Neural crest cell (in vitro differentiated cells): Measurements from ENCODE around the gene KCNJ10. TPM values are rescaled to one million over a fixed set of nuclear protein-coding genes. Genes with fewer than 3 reads are reported as not detected.
A peak's percentile ranks its signal among the peaks of the same experiment; 100 is the strongest.

Experiments used
- DNase-seq: peaks from one replicate; pipeline ENCODE4 v3.0.0; 2021; ENCODE audit warnings: low read depth, mixed read lengths, low spot score
- H3K27ac Mint-ChIP-seq: one replicate; pipeline ENCODE4 v1.8.0; 2021; ENCODE audit warnings: mild to moderate bottlenecking, mixed read lengths; ENCODE audit not compliant: unreplicated experiment
- H3K27me3 Mint-ChIP-seq: 2 replicates; pipeline ENCODE4 v1.8.0; 2021; ENCODE audit warnings: low read depth, mild to moderate bottlenecking, mixed read lengths
- H3K36me3 Mint-ChIP-seq: 2 replicates; pipeline ENCODE4 v1.8.0; 2021; ENCODE audit warnings: low read depth, mild to moderate bottlenecking, mixed read lengths
- H3K4me1 Mint-ChIP-seq: 2 replicates; pipeline ENCODE4 v1.8.0; 2021; ENCODE audit warnings: mixed read lengths
- H3K4me3 Mint-ChIP-seq: one replicate; pipeline ENCODE4 v1.8.0; 2021; ENCODE audit warnings: mild to moderate bottlenecking, mixed read lengths
- H3K9me3 Mint-ChIP-seq: 2 replicates; pipeline ENCODE4 v1.8.0; 2021; ENCODE audit warnings: mixed read lengths
- total RNA-seq: library from RNA; stranded (reverse); gene quantifications from 2 replicates; pipeline ENCODE4 v1.2.1, GENCODE V29; 2021
- TF ChIP-seq, protein P1 (sequence below): fragments of 200-600 bp; sonication (generic); conservative IDR thresholded peaks from 2 replicates; pipeline ENCODE4 v1.5.0; 2021; ENCODE audit warnings: antibody characterized with exemption, mild to moderate bottlenecking

The KCNJ10 gene
- total RNA-seq, 1 donor from 2014 or later, result 0.47 TPM

DNA sequence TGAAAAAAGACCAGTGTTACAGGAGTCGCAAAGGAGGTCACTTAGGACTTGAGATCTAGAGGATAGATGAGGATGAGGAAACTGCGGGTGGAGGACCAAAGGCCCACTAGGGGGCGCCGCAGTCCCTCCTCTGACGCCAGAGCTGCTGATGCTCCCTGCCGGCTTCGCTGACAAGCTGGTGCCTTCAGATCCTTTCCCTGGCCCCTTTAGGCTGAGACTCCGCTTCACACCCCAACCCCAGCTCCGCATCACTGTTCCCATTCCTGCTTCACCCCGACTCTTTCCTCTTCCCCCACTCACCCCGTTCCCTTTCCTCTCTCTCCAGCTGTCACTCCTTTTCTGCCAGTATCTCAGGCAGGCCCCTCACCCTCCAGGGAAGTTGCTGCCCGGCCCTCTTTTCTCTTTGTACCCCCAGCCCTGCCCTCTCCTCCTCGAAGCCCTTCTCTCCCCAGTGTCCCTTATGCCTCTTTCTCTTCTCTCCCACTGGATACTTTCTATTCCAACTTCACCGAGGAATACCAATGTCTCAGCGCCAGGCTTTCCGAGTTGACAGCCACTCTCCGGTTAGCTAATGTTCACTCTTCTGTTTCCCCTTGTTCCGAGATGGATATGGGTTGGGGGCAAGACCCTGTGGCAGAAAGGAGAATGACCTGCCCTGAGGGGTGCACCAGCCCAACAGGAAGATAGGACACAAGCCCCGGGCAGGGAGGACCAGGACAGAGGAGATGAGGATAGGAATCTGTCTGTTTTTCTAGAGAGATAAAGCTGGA lies 15.9 kb upstream of the KCNJ10 start:
- peak; percentile 84 for DNase-seq
- peaks cover 7% of the 10 kb centered on the region for H3K36me3 Mint-ChIP-seq
- peaks cover 57% of the 10 kb centered on the region for H3K27me3 Mint-ChIP-seq
- peaks cover 23% of the 10 kb centered on the region for H3K4me1 Mint-ChIP-seq
- H3K27ac Mint-ChIP-seq, result no peak overlapping the region
- H3K9me3 Mint-ChIP-seq, result no peaks in the 10 kb centered on the region
- peak overlapping the region; percentile 72 for H3K4me3 Mint-ChIP-seq
- TF ChIP-seq, protein P1, sequence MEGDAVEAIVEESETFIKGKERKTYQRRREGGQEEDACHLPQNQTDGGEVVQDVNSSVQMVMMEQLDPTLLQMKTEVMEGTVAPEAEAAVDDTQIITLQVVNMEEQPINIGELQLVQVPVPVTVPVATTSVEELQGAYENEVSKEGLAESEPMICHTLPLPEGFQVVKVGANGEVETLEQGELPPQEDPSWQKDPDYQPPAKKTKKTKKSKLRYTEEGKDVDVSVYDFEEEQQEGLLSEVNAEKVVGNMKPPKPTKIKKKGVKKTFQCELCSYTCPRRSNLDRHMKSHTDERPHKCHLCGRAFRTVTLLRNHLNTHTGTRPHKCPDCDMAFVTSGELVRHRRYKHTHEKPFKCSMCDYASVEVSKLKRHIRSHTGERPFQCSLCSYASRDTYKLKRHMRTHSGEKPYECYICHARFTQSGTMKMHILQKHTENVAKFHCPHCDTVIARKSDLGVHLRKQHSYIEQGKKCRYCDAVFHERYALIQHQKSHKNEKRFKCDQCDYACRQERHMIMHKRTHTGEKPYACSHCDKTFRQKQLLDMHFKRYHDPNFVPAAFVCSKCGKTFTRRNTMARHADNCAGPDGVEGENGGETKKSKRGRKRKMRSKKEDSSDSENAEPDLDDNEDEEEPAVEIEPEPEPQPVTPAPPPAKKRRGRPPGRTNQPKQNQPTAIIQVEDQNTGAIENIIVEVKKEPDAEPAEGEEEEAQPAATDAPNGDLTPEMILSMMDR, result peak; percentile 92

DNA sequence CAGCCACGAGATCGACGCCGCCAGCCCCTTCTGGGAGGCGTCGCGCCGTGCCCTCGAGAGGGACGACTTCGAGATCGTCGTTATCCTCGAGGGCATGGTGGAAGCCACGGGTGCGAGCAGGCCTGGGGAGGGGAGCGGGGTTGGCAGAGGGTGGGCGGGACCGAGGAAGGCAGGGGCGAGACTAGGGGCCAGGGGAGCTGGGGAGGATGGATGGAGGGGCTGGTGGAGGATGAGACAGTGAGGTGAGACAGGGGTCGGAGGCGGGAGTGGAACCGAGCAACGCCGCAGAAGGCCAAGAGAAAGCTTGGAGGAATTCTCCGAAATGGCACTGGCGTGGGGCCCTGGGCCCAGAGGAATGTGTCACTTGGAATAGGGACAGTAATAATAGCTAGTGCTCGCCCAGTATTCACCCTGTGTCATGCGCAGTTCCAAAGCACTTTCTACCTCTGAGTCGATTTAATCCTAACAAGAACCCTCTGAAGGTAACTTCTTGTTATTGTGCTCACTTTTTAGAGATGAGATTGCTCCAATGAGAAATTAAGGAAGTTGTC lies 14.9 kb upstream of the KCNJ10 start:
- Mint-ChIP-seq H3K27me3 (peaks cover 67% of the 10 kb centered on the region), H3K27ac (no peak overlapping the region), H3K4me3 (no peak overlapping the region), H3K36me3 (peaks cover 7% of the 10 kb centered on the region), H3K4me1 (peaks cover 19% of the 10 kb centered on the region), H3K9me3 (no peaks in the 10 kb centered on the region)
- TF ChIP-seq, protein P1, result no peak
- DNase-seq, result no peak

DNA sequence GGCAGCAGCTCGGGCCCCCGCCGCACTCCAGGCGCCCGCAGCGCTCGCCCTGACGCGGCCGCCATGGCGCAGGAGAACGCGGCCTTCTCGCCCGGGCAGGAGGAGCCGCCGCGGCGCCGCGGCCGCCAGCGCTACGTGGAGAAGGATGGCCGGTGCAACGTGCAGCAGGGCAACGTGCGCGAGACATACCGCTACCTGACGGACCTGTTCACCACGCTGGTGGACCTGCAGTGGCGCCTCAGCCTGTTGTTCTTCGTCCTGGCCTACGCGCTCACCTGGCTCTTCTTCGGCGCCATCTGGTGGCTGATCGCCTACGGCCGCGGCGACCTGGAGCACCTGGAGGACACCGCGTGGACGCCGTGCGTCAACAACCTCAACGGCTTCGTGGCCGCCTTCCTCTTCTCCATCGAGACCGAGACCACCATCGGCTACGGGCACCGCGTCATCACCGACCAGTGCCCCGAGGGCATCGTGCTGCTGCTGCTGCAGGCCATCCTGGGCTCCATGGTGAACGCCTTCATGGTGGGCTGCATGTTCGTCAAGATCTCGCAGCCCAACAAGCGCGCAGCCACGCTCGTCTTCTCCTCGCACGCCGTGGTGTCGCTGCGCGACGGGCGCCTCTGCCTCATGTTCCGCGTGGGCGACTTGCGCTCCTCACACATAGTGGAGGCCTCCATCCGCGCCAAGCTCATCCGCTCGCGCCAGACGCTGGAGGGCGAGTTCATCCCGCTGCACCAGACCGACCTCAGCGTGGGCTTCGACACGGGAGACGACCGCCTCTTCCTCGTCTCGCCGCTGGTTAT lies 14.2 kb upstream of the KCNJ10 start:
- TF ChIP-seq, protein P1, result peak; percentile 77
- H3K27ac Mint-ChIP-seq, result no peak overlapping the region
- peaks cover 74% of the 10 kb centered on the region for H3K27me3 Mint-ChIP-seq
- peaks cover 7% of the 10 kb centered on the region for H3K36me3 Mint-ChIP-seq
- DNase-seq, result peak; percentile 48
- peak overlapping the region; percentile 39 for H3K4me3 Mint-ChIP-seq
- H3K9me3 Mint-ChIP-seq, result no peaks in the 10 kb centered on the region
- peaks cover 19% of the 10 kb centered on the region for H3K4me1 Mint-ChIP-seq

DNA sequence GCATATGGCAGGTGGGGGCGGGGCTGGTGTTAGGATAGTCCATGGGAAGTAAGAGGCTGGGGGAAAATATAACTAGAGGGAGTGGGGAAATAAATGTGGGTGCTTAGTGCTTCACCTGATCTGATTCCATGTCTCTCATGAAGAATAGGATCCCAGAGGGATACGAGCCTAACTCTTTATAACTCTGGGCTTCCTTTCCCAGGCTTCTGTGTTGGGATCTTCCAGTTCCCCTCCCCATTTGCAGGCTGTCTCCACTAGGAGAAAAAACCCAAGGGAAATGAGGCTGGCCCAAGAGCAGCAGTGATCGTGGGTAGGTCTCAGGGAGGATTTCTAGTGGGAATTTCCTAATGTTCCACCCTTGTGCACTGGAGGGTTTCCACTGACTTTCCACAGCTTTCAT lies 13.0 kb upstream of the KCNJ10 start:
- Mint-ChIP-seq H3K27ac (no peak overlapping the region), H3K9me3 (no peaks in the 10 kb centered on the region), H3K36me3 (peaks cover 3% of the 10 kb centered on the region), H3K27me3 (peaks cover 83% of the 10 kb centered on the region), H3K4me1 (peaks cover 19% of the 10 kb centered on the region), H3K4me3 (peak overlapping the region; percentile 73)
- no peak for DNase-seq
- TF ChIP-seq, protein P1, result no peak

DNA sequence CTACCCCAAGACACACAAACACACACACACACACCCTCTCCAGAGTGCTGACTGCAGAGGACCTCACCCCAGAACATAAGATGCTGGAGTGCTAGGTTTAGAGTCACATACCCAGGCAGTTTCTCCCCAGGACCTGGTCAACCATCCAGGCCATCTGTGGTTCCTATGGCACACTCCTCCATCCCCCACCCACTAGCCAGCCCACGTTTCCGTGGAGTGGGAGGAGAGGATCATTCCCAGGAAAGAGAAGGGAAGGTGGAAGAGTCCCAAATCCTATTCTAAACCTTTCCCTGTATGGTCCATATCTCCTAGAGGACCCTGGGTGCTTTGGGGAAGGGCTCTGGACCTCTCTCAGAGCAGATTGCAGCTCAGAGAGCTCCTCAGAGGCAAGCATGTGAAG lies 12.5 kb upstream of the KCNJ10 start:
- Mint-ChIP-seq H3K9me3 (no peaks in the 10 kb centered on the region), H3K27ac (no peak overlapping the region), H3K4me3 (no peak overlapping the region), H3K27me3 (peaks cover 85% of the 10 kb centered on the region), H3K4me1 (peaks cover 19% of the 10 kb centered on the region), H3K36me3 (peaks cover 3% of the 10 kb centered on the region)
- TF ChIP-seq, protein P1, result no peak
- no peak for DNase-seq
